Activated CD4-positive, alpha-beta T cell treated with anti-CD3 and anti-CD28 coated beads for 36 hours (primary cell): ENCODE measurements around the gene HSPH1. TPM values are rescaled to one million over a fixed set of nuclear protein-coding genes. Genes with fewer than 3 reads are reported as not detected.

Experiments
- ATAC-seq: fragments of 200-7000 bp; cut with Tn5 transposase; one replicate; pipeline ENCODE4 v1.10.0; 2021; ENCODE audit warnings: mild to moderate bottlenecking, moderate library complexity
- CTCF ChIA-PET: fragments of 350-600 bp; sonication (Branson Sonifier 250); formaldehyde crosslinking; loops from one replicate; lab custom pipeline; 2021; ENCODE audit warnings: antibody characterized with exemption; lab: Charles Lee
- POLR2A ChIA-PET: fragments of 350-600 bp; sonication (Branson Sonifier 250); formaldehyde crosslinking; loops from one replicate; lab custom pipeline; 2021; ENCODE audit warnings: antibody characterized with exemption, inconsistent platforms; lab: Charles Lee
- DNase-seq: peaks from one replicate; pipeline ENCODE4 v3.0.0-alpha.2; 2020
- H3K27ac Mint-ChIP-seq: one replicate; pipeline ENCODE4 v1.8.0; 2021; ENCODE audit warnings: mixed read lengths
- H3K27me3 Mint-ChIP-seq: one replicate; pipeline ENCODE4 v1.8.0; 2021; ENCODE audit warnings: mixed read lengths
- H3K36me3 Mint-ChIP-seq: one replicate; pipeline ENCODE4 v1.8.0; 2021; ENCODE audit warnings: low read depth, mixed read lengths
- H3K4me1 Mint-ChIP-seq: one replicate; pipeline ENCODE4 v1.8.0; 2021; ENCODE audit warnings: mixed read lengths
- H3K4me3 Mint-ChIP-seq: one replicate; pipeline ENCODE4 v1.8.0; 2021; ENCODE audit warnings: mild to moderate bottlenecking, moderate library complexity, mixed read lengths
- H3K9me3 Mint-ChIP-seq: one replicate; pipeline ENCODE4 v1.8.0; 2021; ENCODE audit warnings: low read depth, mixed read lengths
- intact Hi-C, 2 experiments: fragments of 100-400 bp; cut with DNase I in 1 of 2; cut with micrococcal nuclease in 1 of 2; formaldehyde crosslinking; loops; one replicate each; pipeline versions ENCODE4 v1.14.2 to v1.15.1; 2022 to 2024; cut with DNase I, micrococcal nuclease
- total RNA-seq, 2 experiments: library from RNA; stranded (reverse); gene quantifications; one replicate each; pipeline ENCODE4 v1.2.3, GENCODE V29; 2021

Gene HSPH1
- total RNA-seq, 2 experiments from 2014 or later: 229 to 259 TPM

DNA sequence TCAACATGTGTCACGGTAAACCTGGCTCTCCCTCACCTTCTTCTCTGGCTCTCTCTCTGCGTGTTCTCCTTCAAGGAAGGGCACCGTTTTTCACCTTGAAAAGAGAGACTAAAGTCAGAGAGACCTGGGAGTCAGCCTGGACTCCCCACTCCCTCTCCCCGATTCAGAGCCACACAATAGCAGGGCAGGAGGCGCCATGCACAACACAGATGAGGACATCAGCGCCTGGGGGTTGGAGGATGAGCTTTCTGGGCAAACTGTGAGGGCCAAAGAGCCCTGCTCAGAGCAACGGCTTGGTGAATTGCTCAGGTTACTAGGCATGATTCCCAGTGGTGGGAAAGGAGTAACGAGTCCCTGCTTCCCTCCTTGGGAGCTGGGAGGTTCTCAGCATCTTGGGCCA is 32.3 kb downstream of the HSPH1 start:
- intact Hi-C loops: no loop called here
- Mint-ChIP-seq H3K4me1 (peaks cover 18% of the 10 kb centered on the region), H3K36me3 (peaks cover 11% of the 10 kb centered on the region), H3K4me3 (no peak overlapping the region), H3K9me3 (no peaks in the 10 kb centered on the region), H3K27ac (no peak overlapping the region), H3K27me3 (peaks cover 13% of the 10 kb centered on the region)
- ChIA-PET POLR2A (no interaction called here), CTCF (interaction anchor here (0.5 to 0.7 kb wide), 2 partner anchors 115 to 500 kb away, joined by 3 to 5 read pairs; no protein-coding TSS in a partner anchor)
- DNase-seq: no peak
- ATAC-seq: no peak

DNA sequence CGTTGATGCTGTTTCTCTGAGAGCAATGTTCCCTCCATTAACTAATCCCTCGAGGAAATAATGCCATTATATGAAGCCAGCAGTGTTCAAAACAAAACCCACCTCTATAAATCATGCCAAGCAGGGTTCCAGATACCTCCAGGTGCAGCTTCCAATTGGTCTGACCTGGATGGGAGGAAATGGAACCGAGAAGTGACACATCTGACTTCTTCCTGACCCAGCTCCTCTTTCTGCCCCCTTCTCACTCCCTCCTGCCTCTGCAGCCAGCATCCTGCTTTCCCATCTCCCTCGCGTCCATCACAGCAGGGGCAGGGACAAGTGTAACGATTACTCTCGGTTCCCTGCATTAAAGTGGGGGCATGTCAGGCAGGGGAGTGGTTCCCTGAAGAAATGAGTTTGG is 37.5 kb downstream of the HSPH1 start:
- ATAC-seq (no peak), DNase-seq (no peak)
- CTCF ChIA-PET: interaction anchor here (1.1 kb wide), 1 partner anchor 102 kb away, joined by 4 read pairs; no protein-coding TSS in a partner anchor
- Mint-ChIP-seq H3K36me3 (no peaks in the 10 kb centered on the region), H3K27me3 (peaks cover 35% of the 10 kb centered on the region), H3K4me1 (peaks cover 2% of the 10 kb centered on the region), H3K27ac (no peak overlapping the region), H3K9me3 (no peaks in the 10 kb centered on the region), H3K4me3 (no peak overlapping the region)
- intact Hi-C loops: loop anchor here in 1 of 2 experiments (5.0 kb wide), 1 partner anchor 72 kb away; no protein-coding TSS in a partner anchor
- POLR2A ChIA-PET: no interaction called here

DNA sequence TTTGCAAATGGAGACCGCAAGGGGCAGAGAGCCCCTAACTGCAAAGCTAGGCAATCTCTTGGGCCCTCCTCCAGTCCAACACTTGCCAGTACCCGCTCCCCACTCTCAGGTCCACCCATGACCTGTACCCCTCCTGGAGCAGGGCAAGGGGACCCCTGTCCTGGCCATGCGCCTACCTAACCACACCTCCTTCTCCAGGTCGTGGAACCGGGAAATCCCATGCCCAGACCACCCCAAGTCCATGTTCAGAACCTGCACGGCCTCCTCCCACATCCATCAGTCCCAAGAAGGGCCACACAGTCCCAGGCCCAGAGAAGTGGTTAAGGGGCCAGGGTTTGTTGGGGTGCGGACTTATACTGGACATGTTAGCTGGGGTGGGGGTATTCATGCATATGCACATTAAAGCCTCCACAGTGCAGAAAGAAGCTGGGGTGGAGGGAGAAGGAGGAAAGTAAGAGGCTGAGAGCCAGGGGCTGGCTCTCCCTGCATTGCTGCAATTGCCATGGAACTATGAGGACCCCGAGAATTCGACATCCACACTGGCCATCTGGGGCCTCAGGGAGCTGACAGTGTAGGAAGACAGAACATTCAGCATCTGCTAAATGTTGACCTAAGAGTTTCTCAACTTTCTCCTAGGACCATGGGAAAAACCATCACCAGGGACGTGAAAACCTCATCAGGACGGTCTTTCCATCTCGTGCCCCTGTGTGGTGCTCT is 39.0 kb downstream of the HSPH1 start:
- CTCF ChIA-PET: no interaction called here
- peaks cover 2% of the 10 kb centered on the region for H3K4me1 Mint-ChIP-seq
- H3K27ac Mint-ChIP-seq: no peak overlapping the region
- ATAC-seq (no peak), DNase-seq (no peak)
- H3K27me3 Mint-ChIP-seq: peaks cover 43% of the 10 kb centered on the region
- POLR2A ChIA-PET: no interaction called here
- intact Hi-C loops: loop anchor here in 1 of 2 experiments (5.0 kb wide), 1 partner anchor 70 kb away; no protein-coding TSS in a partner anchor
- no peak overlapping the region for H3K4me3 Mint-ChIP-seq
- H3K36me3 Mint-ChIP-seq: no peaks in the 10 kb centered on the region
- no peaks in the 10 kb centered on the region for H3K9me3 Mint-ChIP-seq

GRCh38 chr13:31122143-31122542 is 39.6 kb downstream of the HSPH1 start:
- ATAC-seq (no peak), DNase-seq (no peak)
- Mint-ChIP-seq H3K9me3 (no peaks in the 10 kb centered on the region), H3K27me3 (peaks cover 46% of the 10 kb centered on the region), H3K4me1 (peaks cover 2% of the 10 kb centered on the region), H3K4me3 (no peak overlapping the region), H3K36me3 (no peaks in the 10 kb centered on the region), H3K27ac (no peak overlapping the region)
- POLR2A ChIA-PET: no interaction called here
- intact Hi-C loops: loop anchor here in 1 of 2 experiments (5.0 kb wide), 1 partner anchor 70 kb away; no protein-coding TSS in a partner anchor
- CTCF ChIA-PET: no interaction called here

GRCh38 chr13:31121379-31122140 is 40.1 kb downstream of the HSPH1 start:
- no peak for DNase-seq
- Mint-ChIP-seq H3K36me3 (no peaks in the 10 kb centered on the region), H3K9me3 (no peaks in the 10 kb centered on the region), H3K4me1 (peaks cover 2% of the 10 kb centered on the region), H3K27ac (no peak overlapping the region), H3K4me3 (no peak overlapping the region), H3K27me3 (peaks cover 45% of the 10 kb centered on the region)
- ChIA-PET POLR2A (no interaction called here), CTCF (no interaction called here)
- ATAC-seq: no peak
- intact Hi-C loops: loop anchor here in 1 of 2 experiments (5.0 kb wide), 1 partner anchor 69 kb away; no protein-coding TSS in a partner anchor

- ChIA-PET POLR2A (no interaction called here), CTCF (no interaction called here)
- ATAC-seq: no peak
- Mint-ChIP-seq H3K27me3 (peaks cover 43% of the 10 kb centered on the region), H3K27ac (no peak overlapping the region), H3K9me3 (no peaks in the 10 kb centered on the region), H3K4me1 (peaks cover 2% of the 10 kb centered on the region), H3K36me3 (no peaks in the 10 kb centered on the region), H3K4me3 (no peak overlapping the region)
- intact Hi-C loops: loop anchor here in 1 of 2 experiments (5.0 kb wide), 1 partner anchor 68 kb away; no protein-coding TSS in a partner anchor
- no peak for DNase-seq
These were observed 41.6 kb downstream of the HSPH1 start for GRCh38 chr13:31119966-31120700.

GRCh38 chr13:31119526-31119925 is 42.2 kb downstream of the HSPH1 start:
- intact Hi-C loops: no loop called here
- DNase-seq (no peak), ATAC-seq (no peak)
- no peaks in the 10 kb centered on the region for H3K36me3 Mint-ChIP-seq
- H3K9me3 Mint-ChIP-seq: no peaks in the 10 kb centered on the region
- ChIA-PET CTCF (no interaction called here), POLR2A (no interaction called here)
- peaks cover 38% of the 10 kb centered on the region for H3K27me3 Mint-ChIP-seq
- H3K4me3 Mint-ChIP-seq: no peak overlapping the region
- H3K4me1 Mint-ChIP-seq: peaks cover 2% of the 10 kb centered on the region
- H3K27ac Mint-ChIP-seq: no peak overlapping the region

DNA sequence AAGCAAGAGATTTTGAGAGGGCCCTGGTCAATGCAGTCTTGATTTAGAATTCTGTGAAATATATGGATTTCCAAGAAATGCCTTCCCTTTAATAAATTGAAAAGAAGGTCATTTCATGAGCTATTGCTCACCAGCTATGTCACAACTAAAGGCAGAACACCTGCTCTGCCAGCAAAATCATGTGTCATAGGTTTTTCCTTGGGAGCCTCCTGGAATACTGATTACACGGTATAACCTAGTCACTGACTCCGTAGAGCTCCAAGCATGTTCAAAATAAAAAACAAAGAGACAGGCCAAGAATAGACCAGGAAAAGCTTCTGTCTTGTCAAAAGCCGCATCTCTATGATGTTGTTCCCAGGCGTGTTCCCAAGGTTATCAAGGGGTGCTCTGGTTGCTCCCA is 45.5 kb downstream of the HSPH1 start:
- Mint-ChIP-seq H3K4me1 (peaks cover 2% of the 10 kb centered on the region), H3K27ac (no peak overlapping the region), H3K9me3 (no peaks in the 10 kb centered on the region), H3K36me3 (no peaks in the 10 kb centered on the region), H3K27me3 (peaks cover 29% of the 10 kb centered on the region), H3K4me3 (no peak overlapping the region)
- ATAC-seq: no peak
- ChIA-PET CTCF (interaction anchor here (1.1 to 1.6 kb wide), 2 partner anchors 14 to 42 kb away, joined by 3 to 6 read pairs; no protein-coding TSS in a partner anchor), POLR2A (no interaction called here)
- intact Hi-C loops: no loop called here
- DNase-seq: no peak

DNA sequence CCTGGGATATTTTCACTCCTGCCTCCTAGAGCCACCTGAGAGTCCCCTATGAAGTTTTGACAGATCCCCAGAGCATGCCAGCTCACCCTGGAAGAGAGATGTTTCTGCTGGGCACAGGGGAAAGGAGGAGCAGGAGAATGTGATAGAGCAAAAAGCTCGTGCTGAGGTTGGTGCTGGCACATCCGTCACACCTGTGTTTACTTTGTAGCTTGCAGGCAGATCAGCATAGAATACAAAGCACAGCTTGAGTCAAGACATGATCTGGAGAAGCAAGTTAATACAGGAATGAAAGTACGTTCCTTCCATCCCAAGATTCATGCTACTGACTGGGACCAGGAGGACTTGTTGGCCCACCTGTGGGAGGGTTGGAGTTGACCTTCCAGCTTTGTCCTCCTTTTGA is 46.1 kb downstream of the HSPH1 start:
- H3K36me3 Mint-ChIP-seq: no peaks in the 10 kb centered on the region
- no peak for ATAC-seq
- no peaks in the 10 kb centered on the region for H3K9me3 Mint-ChIP-seq
- H3K27ac Mint-ChIP-seq: no peak overlapping the region
- ChIA-PET CTCF (interaction anchor here (1.1 to 1.6 kb wide), 3 partner anchors 13 to 65 kb away, joined by 3 to 6 read pairs (median 6); no protein-coding TSS in a partner anchor), POLR2A (no interaction called here)
- peaks cover 27% of the 10 kb centered on the region for H3K27me3 Mint-ChIP-seq
- H3K4me1 Mint-ChIP-seq: peaks cover 2% of the 10 kb centered on the region
- H3K4me3 Mint-ChIP-seq: no peak overlapping the region
- intact Hi-C loops: no loop called here
- DNase-seq: no peak

DNA sequence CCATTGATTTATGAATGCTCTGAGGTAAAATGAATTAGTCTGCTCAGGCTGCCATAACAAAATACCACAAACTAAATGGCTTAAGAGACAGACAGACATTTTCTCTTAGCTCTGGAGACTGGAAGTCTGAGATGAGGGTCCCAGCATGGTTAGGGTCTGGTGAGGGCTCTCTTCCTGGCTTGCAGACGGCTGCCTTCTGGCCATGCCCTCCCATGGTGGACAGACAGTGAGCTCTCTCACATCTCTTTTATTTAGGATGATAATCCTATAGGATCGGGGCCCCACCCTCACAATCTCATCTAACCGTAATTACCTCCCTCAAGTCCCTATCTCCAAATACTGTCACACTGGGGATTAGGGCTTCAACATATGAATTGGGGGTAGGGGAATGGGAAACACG is 47.1 kb downstream of the HSPH1 start:
- Mint-ChIP-seq H3K27me3 (peaks cover 21% of the 10 kb centered on the region), H3K27ac (no peak overlapping the region), H3K36me3 (no peaks in the 10 kb centered on the region), H3K4me3 (no peak overlapping the region), H3K9me3 (no peaks in the 10 kb centered on the region), H3K4me1 (no peaks in the 10 kb centered on the region)
- ChIA-PET CTCF (interaction anchor here (1.1 to 1.6 kb wide), 4 partner anchors 11 to 307 kb away, joined by 3 to 6 read pairs (median 5); no protein-coding TSS in a partner anchor), POLR2A (no interaction called here)
- ATAC-seq (no peak), DNase-seq (no peak)
- intact Hi-C loops: no loop called here

DNA sequence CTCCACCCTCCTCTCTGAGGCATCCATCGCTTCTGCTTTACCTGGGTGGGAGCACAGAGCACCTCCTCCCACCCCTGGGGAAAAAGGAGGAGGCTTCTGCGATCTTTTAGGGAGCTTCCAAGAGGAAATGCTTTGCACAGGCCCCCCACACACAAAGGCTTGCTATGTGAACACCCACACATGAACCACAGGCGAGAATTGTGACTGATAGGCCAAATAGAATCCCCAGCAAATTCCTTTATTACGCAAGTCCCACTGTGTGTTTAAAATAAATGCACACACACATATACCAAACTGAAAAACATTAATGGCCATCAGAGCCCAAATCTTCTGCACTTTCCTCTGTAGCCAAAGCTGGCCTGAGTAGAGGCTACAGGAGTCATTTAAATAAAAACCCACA is 50.6 kb downstream of the HSPH1 start:
- POLR2A ChIA-PET: no interaction called here
- Mint-ChIP-seq H3K27ac (no peak overlapping the region), H3K27me3 (no peaks in the 10 kb centered on the region), H3K9me3 (no peaks in the 10 kb centered on the region), H3K36me3 (no peaks in the 10 kb centered on the region), H3K4me1 (no peaks in the 10 kb centered on the region), H3K4me3 (no peak overlapping the region)
- CTCF ChIA-PET: no interaction called here
- no peak for ATAC-seq
- intact Hi-C loops: no loop called here
- no peak for DNase-seq
